HG03280 (cell line): ENCODE measurements around the gene RELN.

Experiments
- ATAC-seq: cut with Tn5 transposase; IDR thresholded peaks from one replicate; pipeline ENCODE4 v1.9.1; 2021; ENCODE audit warnings: mild to moderate bottlenecking, moderate library complexity; ENCODE audit not compliant: unreplicated experiment

The RELN gene

GRCh38 chr7:103651593-103652377 lies 337.7 kb downstream of the RELN start:
- ATAC-seq: no peak

GRCh38 chr7:103649052-103649451 lies 340.4 kb downstream of the RELN start:
- no peak for ATAC-seq

GRCh38 chr7:103648135-103648534 lies 341.3 kb downstream of the RELN start:
- no peak for ATAC-seq

GRCh38 chr7:103644319-103644718 lies 345.1 kb downstream of the RELN start:
- no peak for ATAC-seq

- no peak for ATAC-seq
Observed at GRCh38 chr7:103640031-103640779, 349.3 kb downstream of the RELN start.

GRCh38 chr7:103637726-103638125 lies 351.7 kb downstream of the RELN start:
- ATAC-seq: no peak

GRCh38 chr7:103637094-103637493 lies 352.4 kb downstream of the RELN start:
- no peak for ATAC-seq

GRCh38 chr7:103636153-103636552 lies 353.3 kb downstream of the RELN start:
- no peak for ATAC-seq

GRCh38 chr7:103632972-103633371 lies 356.5 kb downstream of the RELN start:
- ATAC-seq: no peak

GRCh38 chr7:103632005-103632639 lies 357.3 kb downstream of the RELN start:
- ATAC-seq: no peak

- ATAC-seq: no peak
Observed at GRCh38 chr7:103630318-103630717, 359.1 kb downstream of the RELN start.

- ATAC-seq: no peak
Observed at GRCh38 chr7:103628742-103629141, 360.7 kb downstream of the RELN start.

GRCh38 chr7:103626776-103627175 lies 362.7 kb downstream of the RELN start:
- no peak for ATAC-seq

- ATAC-seq: no peak
Observed at GRCh38 chr7:103622274-103622673, 367.2 kb downstream of the RELN start.

GRCh38 chr7:103613655-103614642 lies 375.5 kb downstream of the RELN start:
- no peak for ATAC-seq

- ATAC-seq: no peak
Observed at GRCh38 chr7:103609778-103610177, 379.7 kb downstream of the RELN start.

- ATAC-seq: no peak
Observed at GRCh38 chr7:103605640-103606039, 383.8 kb downstream of the RELN start.

GRCh38 chr7:103598326-103598905 lies 391.0 kb downstream of the RELN start:
- ATAC-seq: no peak

GRCh38 chr7:103597606-103598005 lies 391.9 kb downstream of the RELN start:
- no peak for ATAC-seq

- no peak for ATAC-seq
Observed at GRCh38 chr7:103594186-103594585, 395.3 kb downstream of the RELN start.
